Large intestine (tissue), 3 donors: ENCODE data around the gene SH2D3C. TPM values are rescaled to one million over a fixed set of nuclear protein-coding genes. Genes with fewer than 3 reads are reported as not detected.

ENCODE experiments used
- DNase-seq, 2 donors: peaks; one replicate each; pipeline versions ENCODE4 v3.0.0 to v3.0.0-alpha.2; 2013
- H3K27ac ChIP-seq: one replicate; pipeline ENCODE4 v1.5.1; 2013; ENCODE audit warnings: low read length
- H3K27me3 ChIP-seq: 2 replicates; pipeline ENCODE4 v1.6.1; 2013; ENCODE audit warnings: low read length; ENCODE audit not compliant: control insufficient read depth, insufficient read depth
- H3K36me3 ChIP-seq: 2 replicates; pipeline ENCODE4 v1.6.1; 2013; ENCODE audit warnings: low read length; ENCODE audit not compliant: control insufficient read depth, insufficient read depth
- H3K4me1 ChIP-seq: one replicate; pipeline ENCODE4 v1.6.1; 2013; ENCODE audit warnings: low read length; ENCODE audit not compliant: control insufficient read depth, insufficient read depth
- H3K4me3 ChIP-seq: one replicate; pipeline ENCODE4 v1.5.1; 2013; ENCODE audit warnings: low read length
- H3K9me3 ChIP-seq: one replicate; pipeline ENCODE4 v1.6.1; 2013; ENCODE audit warnings: mild to moderate bottlenecking, low read depth, low read length, moderate library complexity; ENCODE audit not compliant: control insufficient read depth
- WGBS: methylation state at CpG from one replicate; pipeline ENCODE4 v1.1.5; 2013; ENCODE audit warnings: low lambda C conversion rate; ENCODE audit not compliant: insufficient coverage; 5-methylcytosine and 5-hydroxymethylcytosine counted together
- polyA plus RNA-seq: library from polyadenylated mRNA; unstranded; fragments of 120-200 nt; gene quantifications from one replicate; pipeline ENCODE4 v1.2.1, GENCODE V29; 2013

SH2D3C gene
- polyA plus RNA-seq, 1 donor, result 7.4 TPM

- no CpG with 5 or more reads among the region's 3 CpGs for WGBS
- no peaks in the 10 kb centered on the region for H3K9me3 ChIP-seq
- H3K36me3 ChIP-seq, result no peaks in the 10 kb centered on the region
- peaks cover 17% of the 10 kb centered on the region for H3K27me3 ChIP-seq
- peaks cover 8% of the 10 kb centered on the region for H3K4me1 ChIP-seq
- DNase-seq, result no peak
- H3K4me3 ChIP-seq, result no peak overlapping the region
- H3K27ac ChIP-seq, result no peak overlapping the region
Measured at GRCh38 chr9:127773272-127773671, 5.2 kb downstream of the SH2D3C start.

GRCh38 chr9:127772603-127773002 is 5.9 kb downstream of the SH2D3C start:
- H3K9me3 ChIP-seq, result no peaks in the 10 kb centered on the region
- H3K4me3 ChIP-seq, result no peak overlapping the region
- no CpG with 5 or more reads among the region's 5 CpGs for WGBS
- H3K27ac ChIP-seq, result no peak overlapping the region
- peaks cover 12% of the 10 kb centered on the region for H3K4me1 ChIP-seq
- H3K27me3 ChIP-seq, result peaks cover 20% of the 10 kb centered on the region
- H3K36me3 ChIP-seq, result no peaks in the 10 kb centered on the region
- DNase-seq, result no peak

GRCh38 chr9:127771570-127772189 is 6.8 kb downstream of the SH2D3C start:
- Histone ChIP-seq H3K27me3 (peaks cover 20% of the 10 kb centered on the region), H3K27ac (peak overlapping the region; percentile 27), H3K4me1 (peaks cover 17% of the 10 kb centered on the region), H3K36me3 (no peaks in the 10 kb centered on the region), H3K9me3 (no peaks in the 10 kb centered on the region), H3K4me3 (peak overlapping the region; percentile 38)
- no peak for DNase-seq
- WGBS, result no CpG with 5 or more reads among the region's 19 CpGs

GRCh38 chr9:127770905-127771569 is 7.4 kb downstream of the SH2D3C start:
- peaks cover 17% of the 10 kb centered on the region for H3K4me1 ChIP-seq
- H3K9me3 ChIP-seq, result no peaks in the 10 kb centered on the region
- H3K27me3 ChIP-seq, result peaks cover 20% of the 10 kb centered on the region
- H3K36me3 ChIP-seq, result no peaks in the 10 kb centered on the region
- DNase-seq, result peak; percentile 98 to 99
- WGBS, result no CpG with 5 or more reads among the region's 43 CpGs
- no peak overlapping the region for H3K27ac ChIP-seq
- H3K4me3 ChIP-seq, result peak overlapping the region; percentile 38

GRCh38 chr9:127770583-127770904 is 7.9 kb downstream of the SH2D3C start:
- H3K27me3 ChIP-seq, result peaks cover 20% of the 10 kb centered on the region
- no peak for DNase-seq
- no peaks in the 10 kb centered on the region for H3K9me3 ChIP-seq
- no peak overlapping the region for H3K27ac ChIP-seq
- no peaks in the 10 kb centered on the region for H3K36me3 ChIP-seq
- H3K4me3 ChIP-seq, result peak overlapping the region; percentile 38
- no CpG with 5 or more reads among the region's 3 CpGs for WGBS
- peaks cover 17% of the 10 kb centered on the region for H3K4me1 ChIP-seq

- Histone ChIP-seq H3K4me3 (peak overlapping the region; percentile 38), H3K4me1 (peaks cover 17% of the 10 kb centered on the region), H3K9me3 (no peaks in the 10 kb centered on the region), H3K27ac (no peak overlapping the region), H3K27me3 (peaks cover 20% of the 10 kb centered on the region), H3K36me3 (no peaks in the 10 kb centered on the region)
- no CpG with 5 or more reads among the region's 4 CpGs for WGBS
- DNase-seq, result no peak
Measured at GRCh38 chr9:127769929-127770582, 8.4 kb downstream of the SH2D3C start.

- Histone ChIP-seq H3K27me3 (peaks cover 16% of the 10 kb centered on the region), H3K36me3 (no peaks in the 10 kb centered on the region), H3K4me3 (no peak overlapping the region), H3K4me1 (peaks cover 17% of the 10 kb centered on the region), H3K9me3 (no peaks in the 10 kb centered on the region), H3K27ac (no peak overlapping the region)
- no CpG with 5 or more reads among the region's 5 CpGs for WGBS
- no peak for DNase-seq
Measured at GRCh38 chr9:127769101-127769500, 9.4 kb downstream of the SH2D3C start.

GRCh38 chr9:127768698-127769097 is 9.8 kb downstream of the SH2D3C start:
- no peak overlapping the region for H3K4me3 ChIP-seq
- H3K9me3 ChIP-seq, result no peaks in the 10 kb centered on the region
- peaks cover 15% of the 10 kb centered on the region for H3K27me3 ChIP-seq
- no peak for DNase-seq
- peaks cover 17% of the 10 kb centered on the region for H3K4me1 ChIP-seq
- 76% methylated on average over 4 of the region's 8 CpGs for WGBS
- H3K27ac ChIP-seq, result no peak overlapping the region
- H3K36me3 ChIP-seq, result no peaks in the 10 kb centered on the region

- Histone ChIP-seq H3K27ac (peak overlapping the region; percentile 33), H3K9me3 (no peaks in the 10 kb centered on the region), H3K36me3 (no peaks in the 10 kb centered on the region), H3K4me3 (no peak overlapping the region), H3K4me1 (peaks cover 17% of the 10 kb centered on the region), H3K27me3 (peaks cover 13% of the 10 kb centered on the region)
- DNase-seq, result peak in 1 of 2 donors; percentile 39
- no CpG with 5 or more reads among the region's 13 CpGs for WGBS
Measured at GRCh38 chr9:127767909-127768331, 10.5 kb downstream of the SH2D3C start.

- 100% methylated on average over 1 of the region's 3 CpGs for WGBS
- Histone ChIP-seq H3K9me3 (no peaks in the 10 kb centered on the region), H3K4me1 (peaks cover 17% of the 10 kb centered on the region), H3K36me3 (no peaks in the 10 kb centered on the region), H3K27me3 (peaks cover 18% of the 10 kb centered on the region), H3K27ac (peak overlapping the region; percentile 33), H3K4me3 (no peak overlapping the region)
- DNase-seq, result no peak
Measured at GRCh38 chr9:127767410-127767809, 11.1 kb downstream of the SH2D3C start.
